Activated T-helper 2 cell treated with anti-CD3 and anti-CD28 coated beads, Interferon-gamma antibody, Interleukin-2, Interleukin-4, amounts not matched to agents 10 μg/mL and 5 μg/mL and 100 μg/mL, durations not matched to agents 14 hours and 24 hours and 36 hours (primary cell): ENCODE measurements around the gene MAP4K3. TPM values are rescaled to one million over a fixed set of nuclear protein-coding genes. Genes with fewer than 3 reads are reported as not detected.

Experiments used
- DNase-seq: peaks from one replicate; pipeline ENCODE4 v3.0.0; 2021; ENCODE audit warnings: low spot score
- H3K27ac Mint-ChIP-seq: one replicate; pipeline ENCODE4 v1.8.0; 2021; ENCODE audit warnings: mixed read lengths
- H3K27me3 Mint-ChIP-seq: one replicate; pipeline ENCODE4 v1.8.0; 2021; ENCODE audit warnings: low read depth, mixed read lengths
- H3K36me3 Mint-ChIP-seq: one replicate; pipeline ENCODE4 v1.8.0; 2021; ENCODE audit warnings: low read depth, mixed read lengths
- H3K4me1 Mint-ChIP-seq: one replicate; pipeline ENCODE4 v1.8.0; 2021; ENCODE audit warnings: low read depth, mixed read lengths
- H3K4me3 Mint-ChIP-seq: one replicate; pipeline ENCODE4 v1.8.0; 2021; ENCODE audit warnings: low read depth, mild to moderate bottlenecking, moderate library complexity, mixed read lengths
- H3K9me3 Mint-ChIP-seq: one replicate; pipeline ENCODE4 v1.8.0; 2021; ENCODE audit warnings: mixed read lengths
- intact Hi-C: fragments of 100-400 bp; cut with micrococcal nuclease; formaldehyde crosslinking; loops from one replicate; pipeline ENCODE4 v1.15.1; 2023
- total RNA-seq: library from RNA; stranded (reverse); gene quantifications from 2 replicates; pipeline ENCODE4 v1.2.3, GENCODE V29; 2022

MAP4K3 gene
- total RNA-seq, 1 donor from 2014 or later, result 22.7 TPM

DNA sequence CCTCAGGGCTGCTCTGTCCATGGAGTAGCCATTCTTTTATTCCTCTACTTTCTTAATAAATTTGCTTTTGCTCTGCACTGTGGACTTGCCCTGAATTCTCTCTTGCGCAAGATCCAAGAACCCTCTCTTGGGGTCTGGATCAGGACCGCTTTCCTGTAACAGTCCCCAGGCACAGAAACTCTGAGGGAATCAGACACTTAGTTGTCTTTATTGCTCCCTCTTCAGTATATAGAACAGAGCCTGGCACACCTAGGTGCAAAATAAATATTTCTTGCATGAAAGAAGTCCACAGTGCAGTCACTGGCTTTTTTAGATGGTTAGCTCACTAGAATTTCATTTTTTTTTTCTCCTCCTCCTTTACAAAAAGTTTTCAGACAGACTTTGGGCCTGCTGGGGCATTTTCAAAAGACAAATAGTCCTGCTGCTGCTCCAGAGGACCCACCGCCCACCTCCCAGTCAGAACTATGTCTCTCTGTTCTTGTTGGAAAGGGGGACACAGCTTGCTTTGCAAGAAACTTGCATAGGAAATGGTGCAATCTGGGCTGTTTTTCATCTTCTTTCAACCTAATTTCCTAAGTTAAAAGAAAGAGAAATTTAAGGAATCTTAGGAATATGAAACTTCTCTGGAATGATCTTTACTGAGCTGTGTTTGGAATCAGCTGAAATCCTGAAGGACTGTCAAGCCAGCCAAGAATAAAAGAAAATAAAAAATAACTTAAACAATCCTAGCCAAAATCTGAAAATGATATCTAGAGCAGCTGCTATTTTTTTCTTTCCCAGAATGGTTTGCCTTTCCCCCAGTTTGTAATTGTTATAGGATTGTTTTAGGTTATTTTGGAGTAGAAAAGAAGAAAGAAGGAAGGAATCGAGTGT is 31.7 kb upstream of the MAP4K3 start:
- H3K9me3 Mint-ChIP-seq, result no peaks in the 10 kb centered on the region
- no peak overlapping the region for H3K27ac Mint-ChIP-seq
- no peaks in the 10 kb centered on the region for H3K27me3 Mint-ChIP-seq
- peaks cover 28% of the 10 kb centered on the region for H3K4me1 Mint-ChIP-seq
- no peak overlapping the region for H3K4me3 Mint-ChIP-seq
- intact Hi-C loops, result no loop called here
- no peak for DNase-seq
- no peaks in the 10 kb centered on the region for H3K36me3 Mint-ChIP-seq

DNA sequence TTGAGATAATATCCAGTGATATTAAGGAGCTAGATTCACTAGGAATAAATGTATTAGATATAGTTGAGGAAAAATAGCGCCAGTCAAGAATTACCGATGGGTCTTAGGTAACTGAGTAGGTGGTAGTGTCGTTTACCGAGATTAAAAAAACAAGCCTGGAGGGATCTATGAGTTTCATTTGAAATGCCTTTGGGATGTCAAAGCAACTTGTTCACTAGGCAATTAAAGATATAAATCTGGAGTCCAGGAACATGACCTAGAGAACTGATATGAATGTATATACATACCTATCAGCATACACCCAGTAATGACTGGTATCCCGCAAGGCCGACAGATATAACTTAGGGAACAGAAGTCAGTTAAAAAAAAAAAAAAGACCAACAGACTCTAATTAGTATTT is 29.2 kb upstream of the MAP4K3 start:
- Mint-ChIP-seq H3K4me3 (no peak overlapping the region), H3K36me3 (no peaks in the 10 kb centered on the region), H3K27me3 (no peaks in the 10 kb centered on the region), H3K27ac (no peak overlapping the region), H3K4me1 (peaks cover 26% of the 10 kb centered on the region), H3K9me3 (no peaks in the 10 kb centered on the region)
- intact Hi-C loops, result no loop called here
- no peak for DNase-seq

DNA sequence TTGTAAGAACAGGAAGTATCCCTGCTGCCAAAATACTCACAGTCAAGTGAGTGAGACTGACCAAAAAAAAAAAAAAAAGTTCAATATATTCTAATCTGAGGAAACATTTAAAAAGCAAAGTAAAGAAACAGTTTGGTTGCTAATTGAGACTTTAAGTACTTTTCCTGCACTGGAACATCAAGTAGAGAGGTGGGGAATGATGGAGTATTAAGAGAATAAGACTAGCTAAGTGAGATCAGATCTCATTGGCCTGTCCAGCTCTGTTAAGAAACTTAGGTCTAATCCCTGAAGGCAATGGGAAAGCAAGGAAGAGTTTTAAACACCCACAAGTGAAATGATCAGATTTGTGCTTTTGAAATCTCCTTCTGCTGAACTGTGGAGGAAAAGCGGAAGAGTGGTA is 27.8 kb upstream of the MAP4K3 start:
- Mint-ChIP-seq H3K36me3 (no peaks in the 10 kb centered on the region), H3K4me1 (peaks cover 20% of the 10 kb centered on the region), H3K4me3 (no peak overlapping the region), H3K27ac (no peak overlapping the region), H3K9me3 (no peaks in the 10 kb centered on the region), H3K27me3 (no peaks in the 10 kb centered on the region)
- intact Hi-C loops, result no loop called here
- no peak for DNase-seq

DNA sequence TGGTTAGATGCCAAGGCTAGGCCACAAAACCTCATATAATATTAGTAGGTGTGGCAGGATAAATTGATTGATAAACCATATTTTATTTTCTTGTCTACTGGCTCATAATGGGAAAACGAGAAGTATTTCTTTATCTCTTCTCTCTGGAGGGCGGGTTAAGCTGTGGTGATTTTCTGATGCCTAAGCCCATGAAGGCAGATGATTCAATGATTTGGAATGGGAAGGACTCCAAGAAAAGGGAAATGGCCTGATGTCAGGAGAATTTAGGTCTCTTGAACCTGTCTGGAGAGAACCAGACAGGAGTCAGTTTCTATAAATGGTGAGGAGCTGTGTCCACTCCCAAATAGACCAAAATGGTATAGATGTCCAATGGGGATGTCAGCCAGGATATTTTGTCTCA is 18.7 kb upstream of the MAP4K3 start:
- no peak overlapping the region for H3K4me3 Mint-ChIP-seq
- no peak for DNase-seq
- no peak overlapping the region for H3K27ac Mint-ChIP-seq
- intact Hi-C loops, result no loop called here
- peaks cover 6% of the 10 kb centered on the region for H3K9me3 Mint-ChIP-seq
- peaks cover 4% of the 10 kb centered on the region for H3K4me1 Mint-ChIP-seq
- no peaks in the 10 kb centered on the region for H3K27me3 Mint-ChIP-seq
- H3K36me3 Mint-ChIP-seq, result peaks cover 6% of the 10 kb centered on the region

DNA sequence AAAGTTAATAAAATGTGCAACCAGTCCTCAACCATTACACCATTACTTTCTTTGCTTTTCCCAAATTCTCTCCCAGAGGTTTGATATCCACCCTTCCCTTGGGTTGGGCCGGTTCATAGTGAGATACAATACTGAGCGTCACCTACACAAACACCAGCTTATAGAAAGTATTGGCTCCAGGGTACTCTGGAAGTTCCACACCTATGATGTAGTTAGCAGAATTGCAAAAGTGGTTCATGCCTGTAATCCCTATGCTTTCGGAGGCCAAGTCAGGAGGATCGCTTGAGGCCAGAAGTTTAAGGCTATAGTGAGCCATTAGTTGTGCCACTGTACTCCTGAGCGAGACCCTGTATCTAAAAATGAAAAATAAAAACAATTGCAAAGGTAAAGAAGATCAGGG is 15.3 kb upstream of the MAP4K3 start:
- Mint-ChIP-seq H3K27ac (no peak overlapping the region), H3K4me1 (peaks cover 6% of the 10 kb centered on the region), H3K9me3 (no peaks in the 10 kb centered on the region), H3K36me3 (peaks cover 3% of the 10 kb centered on the region), H3K4me3 (no peak overlapping the region), H3K27me3 (no peaks in the 10 kb centered on the region)
- no peak for DNase-seq
- intact Hi-C loops, result no loop called here

DNA sequence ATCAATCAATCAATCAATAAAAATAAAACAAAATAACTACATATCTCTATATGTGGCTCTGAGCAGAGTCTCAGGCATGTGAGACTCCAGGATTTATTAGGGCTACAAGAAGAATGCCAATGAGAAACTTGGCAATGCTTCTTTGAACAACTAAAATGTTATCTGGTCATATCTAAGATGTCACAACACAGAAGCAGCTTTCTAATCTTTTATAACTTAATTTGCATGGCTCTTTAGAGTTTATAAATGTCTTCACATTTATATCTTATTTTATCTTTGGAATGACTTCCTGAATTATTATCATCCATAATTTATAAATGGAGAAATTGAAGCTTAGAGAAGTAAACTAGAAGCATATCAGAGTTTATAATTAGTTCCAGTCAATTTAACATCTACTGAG is 14.9 kb upstream of the MAP4K3 start:
- Mint-ChIP-seq H3K27me3 (no peaks in the 10 kb centered on the region), H3K36me3 (peaks cover 3% of the 10 kb centered on the region)

DNA sequence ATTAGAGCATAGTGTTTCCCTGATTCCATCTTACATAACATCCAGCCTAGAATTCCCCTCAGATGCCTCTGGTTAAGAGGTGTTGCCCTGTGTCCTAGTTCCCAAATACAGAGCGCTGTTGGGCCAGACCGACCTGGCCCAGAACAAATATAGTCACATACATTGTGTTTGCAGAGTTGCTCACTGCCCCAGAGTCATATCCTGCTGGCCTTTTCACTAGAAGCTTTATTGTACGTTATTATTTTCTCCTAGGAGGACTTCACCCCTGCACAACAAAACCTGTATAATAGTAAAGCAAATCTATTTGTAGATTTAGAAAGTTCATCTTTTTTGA is 11.1 kb upstream of the MAP4K3 start:
- intact Hi-C loops, result no loop called here
- DNase-seq, result no peak
- Mint-ChIP-seq H3K27ac (no peak overlapping the region), H3K27me3 (no peaks in the 10 kb centered on the region), H3K4me1 (peaks cover 6% of the 10 kb centered on the region), H3K36me3 (peaks cover 5% of the 10 kb centered on the region), H3K4me3 (no peak overlapping the region), H3K9me3 (peaks cover under 1% of the 10 kb centered on the region)

More for the DNA sequence above, 14.9 kb upstream of the MAP4K3 start:
- H3K27ac Mint-ChIP-seq, result no peak overlapping the region
- H3K4me1 Mint-ChIP-seq, result peaks cover 6% of the 10 kb centered on the region
- H3K4me3 Mint-ChIP-seq, result no peak overlapping the region
- H3K9me3 Mint-ChIP-seq, result no peaks in the 10 kb centered on the region
- intact Hi-C loops, result no loop called here
- DNase-seq, result no peak

DNA sequence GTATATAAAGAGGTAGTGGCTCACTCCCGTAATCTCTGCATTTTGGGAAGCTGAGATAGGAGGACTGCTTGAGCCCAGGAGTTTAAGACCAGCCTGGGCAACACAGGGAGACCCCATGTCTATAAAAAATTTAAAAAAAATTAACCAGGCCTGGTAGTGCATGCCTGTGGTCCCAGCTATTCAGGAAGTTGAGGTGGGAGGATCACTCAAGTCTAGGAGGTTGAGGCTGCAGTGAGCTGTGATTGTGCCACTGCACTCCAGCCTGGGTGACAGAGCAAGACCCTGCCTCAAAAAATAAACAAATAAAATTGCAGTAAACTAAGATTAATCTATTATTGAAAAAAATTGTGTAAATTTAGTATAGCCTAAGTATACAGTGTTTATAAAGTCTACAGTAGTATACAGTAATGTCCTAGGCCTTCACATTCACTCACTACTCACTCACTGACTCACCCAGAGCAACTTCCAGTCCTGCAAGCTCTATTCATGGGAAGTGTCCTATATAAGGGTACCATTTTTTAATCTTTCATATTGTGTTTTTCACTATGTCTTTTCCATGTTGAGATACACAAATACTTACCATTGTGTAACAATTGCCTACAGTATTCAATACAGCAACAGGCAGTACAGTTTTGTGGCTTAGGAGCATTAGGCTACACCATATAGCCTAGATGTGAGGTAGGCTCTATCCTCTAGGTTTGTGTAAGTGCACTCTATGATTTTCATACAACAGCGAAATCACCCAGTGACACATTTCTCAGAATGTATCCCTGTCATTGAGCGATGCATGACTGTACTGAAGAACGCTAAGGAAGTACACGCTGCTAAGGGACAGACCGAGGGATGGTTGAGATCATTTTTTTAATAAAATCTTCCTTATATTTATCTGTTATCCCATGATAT is 10.4 kb upstream of the MAP4K3 start:
- no peak for DNase-seq
- Mint-ChIP-seq H3K4me1 (peaks cover 6% of the 10 kb centered on the region), H3K9me3 (peaks cover 6% of the 10 kb centered on the region), H3K4me3 (no peak overlapping the region), H3K27me3 (no peaks in the 10 kb centered on the region), H3K27ac (no peak overlapping the region), H3K36me3 (peaks cover 9% of the 10 kb centered on the region)
- intact Hi-C loops, result no loop called here

DNA sequence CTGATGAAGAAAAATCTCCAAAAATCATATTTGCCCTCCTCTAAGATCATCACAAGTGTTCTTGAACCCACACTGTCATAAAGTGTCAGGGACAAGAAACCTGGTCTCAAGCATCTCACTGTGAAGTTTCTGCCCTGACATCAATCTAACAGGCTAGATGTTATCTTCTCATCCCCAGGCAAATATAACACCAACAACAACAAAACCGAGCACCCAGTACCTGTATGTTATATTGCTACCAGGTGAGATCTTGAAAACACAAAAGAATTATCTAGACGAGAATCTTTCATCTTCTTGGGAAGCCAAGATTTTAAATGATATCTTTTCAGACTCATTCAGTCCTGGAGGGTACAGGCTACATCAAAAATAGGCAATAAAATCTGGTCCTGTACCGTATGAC is 8.8 kb upstream of the MAP4K3 start:
- H3K36me3 Mint-ChIP-seq, result peaks cover 15% of the 10 kb centered on the region

DNA sequence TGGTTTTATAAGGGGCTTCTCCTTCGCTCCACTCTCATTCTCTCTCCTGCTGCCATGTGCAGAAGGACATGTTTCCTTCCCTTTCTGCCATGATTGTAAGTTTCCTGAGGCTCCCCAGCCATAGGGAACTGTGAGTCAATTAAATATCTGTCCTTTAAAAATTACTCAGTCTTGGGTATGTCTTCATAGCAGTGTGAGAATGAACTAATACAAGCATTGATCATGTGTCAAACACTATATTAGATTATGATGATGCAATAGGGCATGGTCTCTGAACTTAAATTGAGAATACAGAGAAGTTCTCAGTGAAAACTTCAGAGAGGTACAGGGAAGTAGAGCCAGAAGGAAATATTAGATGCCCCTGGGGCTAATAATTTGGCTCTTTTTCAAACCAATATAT is 5.9 kb upstream of the MAP4K3 start:
- Mint-ChIP-seq H3K4me3 (no peak overlapping the region), H3K27me3 (no peaks in the 10 kb centered on the region), H3K36me3 (peaks cover 17% of the 10 kb centered on the region), H3K9me3 (peaks cover 14% of the 10 kb centered on the region), H3K4me1 (peaks cover 11% of the 10 kb centered on the region), H3K27ac (no peak overlapping the region)
- intact Hi-C loops, result no loop called here
- no peak for DNase-seq

More for the DNA sequence above, 8.8 kb upstream of the MAP4K3 start:
- intact Hi-C loops, result no loop called here
- no peak for DNase-seq
- Mint-ChIP-seq H3K9me3 (peaks cover 12% of the 10 kb centered on the region), H3K27ac (no peak overlapping the region), H3K4me3 (no peak overlapping the region), H3K4me1 (peaks cover 4% of the 10 kb centered on the region), H3K27me3 (no peaks in the 10 kb centered on the region)

DNA sequence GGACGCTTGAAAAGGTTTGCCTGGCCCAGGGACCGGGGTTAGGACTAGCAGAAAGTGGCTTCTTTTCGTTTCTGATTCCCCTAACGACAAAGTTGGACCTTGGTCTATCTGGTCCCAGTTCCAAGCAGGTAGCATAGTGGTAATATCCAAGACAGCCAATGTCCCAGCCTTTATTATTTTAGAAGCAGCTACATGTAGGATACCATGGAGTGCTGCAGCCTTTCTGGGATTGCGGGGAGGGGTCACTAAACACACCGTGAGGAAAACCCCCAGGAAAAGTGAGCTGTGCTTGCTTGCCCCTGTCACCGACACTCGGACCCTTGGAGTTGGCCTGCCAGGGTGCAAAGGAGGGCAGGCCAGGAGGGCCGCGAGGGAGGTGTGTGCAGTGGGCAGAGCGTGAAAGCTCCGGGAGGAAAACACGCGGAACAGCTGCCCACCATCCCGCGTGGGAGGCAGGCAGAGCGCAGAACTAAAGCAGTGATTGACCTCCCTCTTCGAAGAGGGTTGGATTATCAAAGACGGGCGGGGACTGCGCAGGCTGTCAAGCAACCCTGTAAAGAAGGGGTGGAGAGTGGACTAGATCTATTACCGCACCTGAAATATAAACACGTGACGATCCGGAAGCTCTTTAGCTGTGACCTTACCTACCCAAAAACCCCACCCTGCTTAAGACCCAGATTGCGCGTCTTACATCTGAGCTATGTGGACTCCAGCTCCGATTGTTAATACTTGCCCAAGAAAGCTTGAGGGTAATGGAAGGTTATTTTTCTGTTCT is 624 bp upstream of the MAP4K3 start:
- Mint-ChIP-seq H3K9me3 (peaks cover 10% of the 10 kb centered on the region), H3K4me1 (peaks cover 35% of the 10 kb centered on the region), H3K4me3 (peak overlapping the region; percentile 87), H3K27me3 (no peaks in the 10 kb centered on the region), H3K36me3 (peaks cover 17% of the 10 kb centered on the region), H3K27ac (peak overlapping the region; percentile 48)
- intact Hi-C loops, result loop anchor here (1.0 to 10.0 kb wide), 4 partner anchors 61 to 340 kb away; partner anchors contain the start of genes SOS1 and THUMPD2
- DNase-seq, result peak; percentile 13

DNA sequence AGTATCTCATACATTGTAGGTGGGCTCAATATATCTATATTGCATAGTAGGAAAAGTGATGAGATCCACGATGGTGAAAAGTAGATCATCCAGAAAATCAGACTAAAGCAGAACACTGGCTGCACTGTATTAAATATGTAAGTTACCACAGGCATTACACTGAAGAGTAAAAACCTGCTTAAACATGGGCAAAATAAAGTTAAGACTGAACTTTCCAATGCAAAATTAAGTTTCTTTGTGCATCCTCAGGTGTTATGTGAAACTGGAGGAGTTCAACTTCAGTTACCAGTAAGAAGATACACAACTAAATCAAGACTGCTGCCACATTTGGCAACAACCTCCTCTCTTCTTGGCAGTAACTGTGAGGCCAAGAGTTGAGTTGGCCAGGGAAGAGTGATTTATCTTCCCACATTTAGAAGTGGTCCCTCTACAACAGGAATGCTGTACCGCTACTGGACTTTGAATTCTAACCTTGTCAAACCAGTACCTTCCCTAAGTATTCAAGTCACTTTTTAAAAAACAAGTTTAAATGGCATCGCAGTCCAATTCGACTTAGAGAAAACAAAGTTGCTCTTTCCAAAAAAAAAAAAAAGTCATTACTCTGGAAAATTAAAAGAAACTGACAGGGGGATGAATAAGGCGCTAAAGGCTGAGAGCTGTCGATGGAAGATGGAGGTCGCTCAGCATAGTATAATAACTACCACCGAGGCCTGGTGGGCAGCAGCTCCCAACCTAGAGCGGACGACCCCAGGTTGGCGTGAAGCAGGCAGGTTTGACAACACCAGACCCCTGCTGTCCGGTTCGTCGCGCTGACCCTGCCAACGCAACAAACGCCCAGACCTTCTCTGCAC is 1.1 kb downstream of the MAP4K3 start:
- Mint-ChIP-seq H3K27me3 (no peaks in the 10 kb centered on the region), H3K4me1 (peaks cover 48% of the 10 kb centered on the region), H3K27ac (peak overlapping the region; percentile 44), H3K36me3 (peaks cover 11% of the 10 kb centered on the region), H3K9me3 (peaks cover 2% of the 10 kb centered on the region), H3K4me3 (peak overlapping the region; percentile 89)
- intact Hi-C loops, result loop anchor here (1.0 to 10.0 kb wide), 4 partner anchors 56 to 341 kb away; partner anchors contain the start of genes SOS1 and THUMPD2
- no peak for DNase-seq
